Natural killer cell (primary cell): ENCODE measurements around the gene INSM1. TPM values are rescaled to one million over a fixed set of nuclear protein-coding genes. Genes with fewer than 3 reads are reported as not detected.

ENCODE experiments used
- ATAC-seq, 3 donors: fragments of 150-1000 bp in 2 of 3; fragments of 200-7000 bp in 1 of 3; cut with Tn5 transposase; 1 replicate in 1 of 3; 2 replicates in 2 of 3; pipeline ENCODE4 v1.10.0; 2021; ENCODE audit warnings: mild to moderate bottlenecking in 2 of 3, moderate library complexity in 2 of 3
- DNase-seq, 2 donors: peaks; one replicate each; pipeline versions ENCODE4 v3.0.0 to v3.0.0-alpha.2; 2013 to 2021; ENCODE audit warnings: mixed read lengths in 1 of 2
- H3K27ac ChIP-seq: one replicate; pipeline ENCODE4 v1.5.1; 2013; ENCODE audit warnings: mild to moderate bottlenecking, low read length
- H3K27me3 ChIP-seq: one replicate; pipeline ENCODE4 v1.6.1; 2013; ENCODE audit warnings: low read length; ENCODE audit not compliant: control insufficient read depth, insufficient read depth
- H3K36me3 ChIP-seq: one replicate; pipeline ENCODE4 v1.6.1; 2013; ENCODE audit warnings: low read length; ENCODE audit not compliant: control insufficient read depth, insufficient read depth
- H3K4me1 ChIP-seq: one replicate; pipeline ENCODE4 v1.6.1; 2013; ENCODE audit warnings: low read length; ENCODE audit not compliant: control insufficient read depth, insufficient read depth
- H3K4me3 ChIP-seq: one replicate; pipeline ENCODE4 v1.5.1; 2013; ENCODE audit warnings: low read length
- H3K9me3 ChIP-seq: one replicate; pipeline ENCODE4 v1.6.1; 2013; ENCODE audit warnings: low read length; ENCODE audit not compliant: control insufficient read depth, insufficient read depth
- H3K27ac Mint-ChIP-seq, 2 donors: one replicate each; pipeline ENCODE4 v1.8.0; 2022; ENCODE audit warnings: mild to moderate bottlenecking in 2 of 2, mixed read lengths in 2 of 2, moderate library complexity in 1 of 2
- H3K27me3 Mint-ChIP-seq, 2 donors: one replicate each; pipeline ENCODE4 v1.8.0; 2022; ENCODE audit warnings: low read depth in 2 of 2, mixed read lengths in 2 of 2
- H3K36me3 Mint-ChIP-seq: one replicate; pipeline ENCODE4 v1.8.0; 2022; ENCODE audit warnings: mixed read lengths
- H3K4me1 Mint-ChIP-seq, 2 donors: one replicate each; pipeline ENCODE4 v1.8.0; 2022; ENCODE audit warnings: mixed read lengths in 2 of 2
- H3K4me3 Mint-ChIP-seq: one replicate; pipeline ENCODE4 v1.8.0; 2022; ENCODE audit warnings: mild to moderate bottlenecking, moderate library complexity, mixed read lengths
- H3K9me3 Mint-ChIP-seq, 2 donors: one replicate each; pipeline ENCODE4 v1.8.0; 2022; ENCODE audit warnings: mixed read lengths in 2 of 2
- CTCF ChIP-seq: fragments of 200-600 bp; IDR thresholded peaks from one replicate; pipeline ENCODE4 v1.8.0; 2022; ENCODE audit warnings: antibody characterized with exemption
- WGBS: methylation state at CpG from one replicate; pipeline ENCODE4 v1.1.7; 2013; ENCODE audit warnings: missing lambda C conversion rate; ENCODE audit not compliant: insufficient coverage; 5-methylcytosine and 5-hydroxymethylcytosine counted together
- intact Hi-C: fragments of 100-400 bp; cut with micrococcal nuclease; formaldehyde crosslinking; loops from one replicate; pipeline ENCODE4 v1.14.2; 2022
- total RNA-seq, 4 donors: library from RNA; stranded (reverse); fragments of 120-200 nt in 1 of 4; gene quantifications; one replicate each; pipeline versions ENCODE4 v1.2.3 to v1.2.4, GENCODE V29; 2013 to 2022

Gene INSM1
- total RNA-seq, 3 donors from 2014 or later (not counting 1 experiment from before 2014, with no cell fraction given) = not detected

GRCh38 chr20:20358801-20359200 lies 9.1 kb upstream of the INSM1 start:
- Histone ChIP-seq H3K9me3 (peaks cover 7% of the 10 kb centered on the region), H3K4me3 (no peak overlapping the region), H3K27ac (no peak overlapping the region), H3K36me3 (no peaks in the 10 kb centered on the region), H3K4me1 (peaks cover 25% of the 10 kb centered on the region), H3K27me3 (peaks cover 8% of the 10 kb centered on the region)
- no peak for TF ChIP-seq CTCF
- ATAC-seq (no peak), DNase-seq (no peak)
- Mint-ChIP-seq H3K9me3 (peaks cover 0 to 4% of the 10 kb centered on the region in 2 donors), H3K27me3 (peaks cover 20 to 34% of the 10 kb centered on the region in 2 donors), H3K27ac (peak overlapping the region; percentile 12 to 72), H3K4me1 (peaks cover 57 to 59% of the 10 kb centered on the region in 2 donors), H3K4me3 (peak overlapping the region; percentile 9), H3K36me3 (no peaks in the 10 kb centered on the region)
- intact Hi-C loops = no loop called here

- H3K36me3 Mint-ChIP-seq = no peaks in the 10 kb centered on the region
- peaks cover 24 to 35% of the 10 kb centered on the region in 2 donors for H3K27me3 Mint-ChIP-seq
These were observed 8.3 kb upstream of the INSM1 start for GRCh38 chr20:20359628-20360027.

GRCh38 chr20:20360464-20360863 lies 7.4 kb upstream of the INSM1 start:
- H3K4me3 Mint-ChIP-seq = peak overlapping the region; percentile 94
- H3K9me3 Mint-ChIP-seq = no peaks in the 10 kb centered on the region
- H3K27me3 ChIP-seq = peaks cover 20% of the 10 kb centered on the region
- H3K27me3 Mint-ChIP-seq = peaks cover 29 to 43% of the 10 kb centered on the region in 2 donors
- peak; percentile 60 for TF ChIP-seq CTCF
- ATAC-seq = peak; percentile 66 to 73 (median 68)
- H3K9me3 ChIP-seq = no peaks in the 10 kb centered on the region
- no peaks in the 10 kb centered on the region for H3K36me3 ChIP-seq
- H3K4me3 ChIP-seq = no peak overlapping the region
- under 1% methylated on average over 6 of the region's 6 CpGs for WGBS
- H3K4me1 ChIP-seq = peaks cover 34% of the 10 kb centered on the region
- peaks cover 55 to 58% of the 10 kb centered on the region in 2 donors for H3K4me1 Mint-ChIP-seq
- H3K27ac ChIP-seq = no peak overlapping the region
- H3K27ac Mint-ChIP-seq = peak overlapping the region; percentile 75 to 83
- no peaks in the 10 kb centered on the region for H3K36me3 Mint-ChIP-seq
- intact Hi-C loops = loop anchor here (10.0 kb wide), 1 partner anchor 146 kb away; no protein-coding TSS in a partner anchor
- peak in 1 of 2 donors; percentile 58 for DNase-seq

More at GRCh38 chr20:20359628-20360027, 8.3 kb upstream of the INSM1 start:
- Mint-ChIP-seq H3K9me3 (peaks cover 0 to under 1% of the 10 kb centered on the region in 2 donors), H3K4me3 (peak overlapping the region; percentile 94), H3K27ac (peak overlapping the region in 1 of 2 donors; percentile 83), H3K4me1 (peaks cover 55 to 57% of the 10 kb centered on the region in 2 donors)
- ATAC-seq (no peak), DNase-seq (no peak)
- WGBS = 90% methylated on average over 4 of the region's 6 CpGs
- Histone ChIP-seq H3K4me1 (peaks cover 33% of the 10 kb centered on the region), H3K36me3 (no peaks in the 10 kb centered on the region), H3K9me3 (peaks cover 6% of the 10 kb centered on the region), H3K27ac (no peak overlapping the region), H3K27me3 (peaks cover 14% of the 10 kb centered on the region), H3K4me3 (no peak overlapping the region)
- TF ChIP-seq CTCF = no peak
- intact Hi-C loops = loop anchor here (10.0 kb wide), 1 partner anchor 145 kb away; no protein-coding TSS in a partner anchor
